Muscle of back (tissue), 11 donors: ENCODE data around the gene TOGARAM2. TPM values are rescaled to one million over a fixed set of nuclear protein-coding genes. Genes with fewer than 3 reads are reported as not detected.

Experiments
- DNase-seq, 3 donors: peaks; one replicate each; pipeline versions ENCODE4 v3.0.0 to v3.0.0-alpha.2; 2013
- polyA plus RNA-seq, 10 donors: library from polyadenylated mRNA; unstranded; fragments of 120-200 nt; gene quantifications; one replicate each; pipeline ENCODE4 v1.2.1, GENCODE V29; 2013; ENCODE audit not compliant: insufficient read length in 10 of 10

TOGARAM2 gene
- polyA plus RNA-seq, 10 donors: 0.15 to 2.4 (median 1.1) TPM

GRCh38 chr2:29053223-29053622 is 72.1 kb downstream of the TOGARAM2 start:
- no peak for DNase-seq

GRCh38 chr2:29053670-29054400 is 72.7 kb downstream of the TOGARAM2 start:
- peak in 2 of 3 donors; percentile 34 to 63 for DNase-seq

- DNase-seq: no peak
These were observed 73.3 kb downstream of the TOGARAM2 start for GRCh38 chr2:29054430-29054829.

GRCh38 chr2:29055601-29056000 is 74.5 kb downstream of the TOGARAM2 start:
- DNase-seq: no peak

- no peak for DNase-seq
These were observed 75.4 kb downstream of the TOGARAM2 start for GRCh38 chr2:29056452-29056851.

- no peak for DNase-seq
These were observed 75.9 kb downstream of the TOGARAM2 start for GRCh38 chr2:29057006-29057405.

- no peak for DNase-seq
These were observed 78.5 kb downstream of the TOGARAM2 start for GRCh38 chr2:29059624-29060023.

- DNase-seq: no peak
These were observed 79.3 kb downstream of the TOGARAM2 start for GRCh38 chr2:29060441-29060840.

GRCh38 chr2:29061176-29061575 is 80.1 kb downstream of the TOGARAM2 start:
- no peak for DNase-seq

GRCh38 chr2:29061616-29062015 is 80.5 kb downstream of the TOGARAM2 start:
- no peak for DNase-seq

- no peak for DNase-seq
These were observed 81.3 kb downstream of the TOGARAM2 start for GRCh38 chr2:29062371-29062770.

GRCh38 chr2:29063056-29063455 is 82.0 kb downstream of the TOGARAM2 start:
- DNase-seq: peak; percentile 21 to 42 (median 35)

GRCh38 chr2:29063646-29064345 is 82.7 kb downstream of the TOGARAM2 start:
- DNase-seq: peak; percentile 56 to 86 (median 73)

GRCh38 chr2:29064346-29064715 is 83.2 kb downstream of the TOGARAM2 start:
- no peak for DNase-seq

- no peak for DNase-seq
These were observed 83.6 kb downstream of the TOGARAM2 start for GRCh38 chr2:29064746-29065067.

GRCh38 chr2:29065068-29065811 is 84.1 kb downstream of the TOGARAM2 start:
- DNase-seq: peak in 1 of 3 donors; percentile 56

GRCh38 chr2:29066271-29066860 is 85.3 kb downstream of the TOGARAM2 start:
- no peak for DNase-seq

GRCh38 chr2:29066997-29067605 is 86.0 kb downstream of the TOGARAM2 start:
- DNase-seq: no peak

- DNase-seq: no peak
These were observed 87.4 kb downstream of the TOGARAM2 start for GRCh38 chr2:29068513-29068912.

- DNase-seq: no peak
These were observed 89.4 kb downstream of the TOGARAM2 start for GRCh38 chr2:29070526-29070925.

- DNase-seq: no peak
These were observed 90.2 kb downstream of the TOGARAM2 start for GRCh38 chr2:29071032-29071975.
